ENCODE measurements around the gene GNAI1.

GNAI1 gene

DNA sequence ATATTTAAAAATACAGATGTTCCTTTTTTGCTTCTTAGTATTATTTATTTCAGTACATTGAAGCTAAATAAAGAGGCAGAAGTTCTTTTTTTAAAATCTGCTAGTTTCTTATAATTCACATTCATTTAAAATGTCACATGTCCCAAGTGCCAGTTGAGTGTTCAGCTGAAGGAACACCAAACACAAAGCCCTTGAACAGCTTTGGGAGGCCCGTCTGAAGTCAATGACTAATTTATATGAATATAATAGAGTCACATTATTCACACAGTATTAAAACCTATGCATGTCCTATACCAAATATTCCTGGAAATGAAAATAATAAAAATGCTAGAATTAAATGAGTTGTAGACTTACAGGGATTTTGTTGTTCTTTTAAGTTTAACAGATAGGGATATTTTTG lies 70.3 kb downstream of the GNAI1 start:
- DNase-seq (ENCODE audit: extremely low read depth in 1 of 2, low read depth in 1 of 2), result no peak

DNA sequence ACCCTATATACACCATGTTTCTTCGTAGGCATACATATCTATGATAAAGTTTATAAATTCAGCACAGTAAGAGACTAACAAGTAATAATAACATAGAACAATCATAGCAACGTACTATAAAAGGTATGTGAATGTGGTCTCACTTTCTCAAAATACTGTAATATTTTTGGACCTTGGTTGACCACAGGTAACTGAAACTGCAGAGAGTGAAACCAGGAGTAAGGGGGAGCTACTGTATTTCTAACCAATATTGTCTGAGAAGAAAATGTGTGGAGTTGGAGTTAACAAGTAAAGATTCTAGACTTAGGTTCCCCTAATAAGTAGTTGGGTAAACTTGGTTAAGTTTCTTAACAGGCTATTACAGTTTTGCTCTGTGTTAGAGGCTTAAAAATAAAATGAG lies 72.1 kb downstream of the GNAI1 start:
- DNase-seq (ENCODE audit: extremely low read depth in 1 of 2, low read depth in 1 of 2), result no peak

DNA sequence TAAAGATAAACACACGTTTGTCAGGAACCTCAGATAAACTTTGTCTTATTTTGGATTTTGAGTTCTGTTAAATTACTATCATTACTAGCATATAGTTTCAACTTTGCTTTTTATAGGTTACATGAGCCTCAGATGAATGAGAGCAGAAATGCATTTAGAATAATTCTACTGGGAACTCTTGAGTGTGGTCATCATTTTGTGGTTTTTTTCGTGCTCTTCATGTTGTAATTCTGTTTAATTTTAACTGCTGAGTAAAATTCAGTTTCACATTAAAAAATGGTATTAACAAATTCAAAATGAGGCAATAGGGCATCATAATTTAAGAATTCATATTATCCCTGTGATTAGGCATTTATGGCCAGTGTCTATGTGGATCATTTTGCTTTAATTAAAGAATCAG lies 72.9 kb downstream of the GNAI1 start:
- DNase-seq (ENCODE audit: extremely low read depth in 1 of 2, low read depth in 1 of 2), result no peak

DNA sequence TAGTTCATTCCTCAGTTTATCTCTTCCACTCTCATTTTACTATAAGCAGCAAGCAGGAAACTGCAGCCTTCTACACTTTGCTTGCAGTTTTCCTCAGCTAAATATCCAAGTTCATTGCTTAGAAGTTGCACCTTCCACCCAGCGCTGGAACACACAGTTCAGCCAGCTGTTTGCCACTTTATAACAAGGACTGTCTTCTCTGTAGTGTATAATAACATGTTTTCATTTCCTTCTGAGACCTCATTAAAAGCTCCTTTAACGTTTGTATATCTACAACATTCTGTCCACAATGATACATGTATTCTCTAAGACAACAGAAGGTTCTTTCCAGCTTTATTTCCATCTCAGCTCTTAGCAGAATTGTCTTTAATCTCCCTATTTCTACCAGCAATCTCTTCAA lies 74.1 kb downstream of the GNAI1 start:
- DNase-seq (ENCODE audit: extremely low read depth in 1 of 2, low read depth in 1 of 2), result no peak

DNA sequence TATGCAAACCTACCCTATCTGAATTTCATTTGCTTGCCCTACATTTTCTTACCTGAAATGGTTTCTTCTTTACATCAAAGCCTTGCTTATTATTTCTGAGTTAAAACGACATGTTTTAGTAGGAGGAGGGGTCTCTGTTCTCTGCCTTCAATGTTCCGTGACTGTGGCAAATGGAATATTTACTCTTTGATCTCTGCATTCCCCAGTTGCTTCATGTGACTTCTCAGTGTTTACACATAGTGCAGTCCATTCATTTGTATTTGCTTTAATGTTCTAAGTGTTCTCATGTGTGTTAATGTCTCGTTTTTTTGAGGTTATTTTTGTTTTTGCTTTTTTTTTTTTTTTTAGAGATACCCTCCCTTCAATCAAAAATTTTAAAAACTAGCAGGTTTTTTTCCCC lies 75.8 kb downstream of the GNAI1 start:
- no peak for DNase-seq (ENCODE audit: extremely low read depth in 1 of 2, low read depth in 1 of 2)

DNA sequence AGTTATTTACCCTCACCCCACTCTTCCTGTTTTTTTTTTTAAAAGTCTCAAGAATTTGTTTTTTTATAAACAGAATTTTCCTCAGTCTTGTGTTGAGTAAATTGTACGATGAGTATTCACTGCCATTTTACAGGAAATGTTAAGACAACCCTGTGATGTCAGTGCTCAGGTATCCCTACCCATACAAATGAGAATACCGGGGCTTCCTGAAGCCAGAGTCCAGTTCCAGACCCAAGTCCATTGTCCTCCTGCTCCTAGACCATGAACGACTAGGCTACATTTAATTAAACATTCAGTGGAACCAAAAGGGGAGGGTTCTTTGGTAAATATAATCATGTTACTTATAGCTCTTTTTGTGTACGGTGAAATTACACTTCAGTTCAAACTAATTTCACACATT lies 79.2 kb downstream of the GNAI1 start:
- no peak for DNase-seq (ENCODE audit: extremely low read depth in 1 of 2, low read depth in 1 of 2)

DNA sequence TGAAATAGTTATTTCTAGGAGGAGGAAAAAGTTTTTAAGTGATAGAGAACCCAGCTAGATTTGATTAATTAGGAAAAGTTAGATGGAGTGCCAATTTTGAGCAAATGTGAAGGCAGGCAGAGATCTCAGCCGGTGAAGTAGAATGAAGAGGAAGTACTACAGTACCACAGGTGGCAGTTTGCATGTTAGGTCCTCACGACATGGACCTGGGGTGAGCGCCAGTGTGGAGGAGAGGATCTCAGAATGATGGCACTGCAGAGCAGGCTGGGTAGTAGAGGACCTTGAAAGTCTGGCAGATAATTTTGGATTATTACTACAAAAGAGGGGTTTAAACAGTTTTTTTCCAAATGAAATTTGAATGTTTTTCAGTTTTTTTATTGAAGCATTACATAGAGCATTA lies 81.1 kb downstream of the GNAI1 start:
- DNase-seq (ENCODE audit: extremely low read depth in 1 of 2, low read depth in 1 of 2), result no peak

DNA sequence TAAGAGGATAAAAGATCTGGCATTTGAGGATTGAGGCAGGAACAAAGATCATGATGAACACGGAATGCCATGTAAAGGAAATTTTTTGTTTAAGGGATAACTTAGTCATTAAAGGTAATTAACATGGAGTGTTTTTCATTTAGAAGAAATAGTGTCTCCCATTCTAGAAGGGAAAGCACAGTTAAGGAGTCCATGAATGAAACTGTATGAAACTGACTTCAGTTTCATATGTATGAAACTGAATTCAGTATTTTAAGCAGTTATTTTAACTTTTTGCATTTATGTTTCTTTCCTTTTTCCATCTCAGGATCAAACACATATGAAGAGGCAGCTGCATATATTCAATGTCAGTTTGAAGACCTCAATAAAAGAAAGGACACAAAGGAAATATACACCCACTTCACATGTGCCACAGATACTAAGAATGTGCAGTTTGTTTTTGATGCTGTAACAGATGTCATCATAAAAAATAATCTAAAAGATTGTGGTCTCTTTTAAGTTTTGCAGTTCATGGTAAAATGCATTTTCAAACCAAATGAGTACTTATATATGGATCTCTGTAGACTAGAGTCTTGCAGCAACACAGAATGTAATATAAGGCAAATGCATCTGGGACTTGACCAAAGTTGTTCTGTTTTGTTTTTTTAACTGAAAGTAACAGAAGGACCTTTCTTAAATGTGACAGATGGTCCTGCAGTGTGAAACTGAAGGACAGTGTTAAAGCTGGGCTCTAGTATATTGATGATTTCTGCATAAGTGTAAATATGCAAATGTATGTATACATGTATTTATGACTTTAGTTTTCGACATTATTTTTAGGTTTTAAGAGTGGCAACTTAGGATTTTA lies 82.6 kb downstream of the GNAI1 start:
- DNase-seq (ENCODE audit: extremely low read depth in 1 of 2, low read depth in 1 of 2), result no peak

DNA sequence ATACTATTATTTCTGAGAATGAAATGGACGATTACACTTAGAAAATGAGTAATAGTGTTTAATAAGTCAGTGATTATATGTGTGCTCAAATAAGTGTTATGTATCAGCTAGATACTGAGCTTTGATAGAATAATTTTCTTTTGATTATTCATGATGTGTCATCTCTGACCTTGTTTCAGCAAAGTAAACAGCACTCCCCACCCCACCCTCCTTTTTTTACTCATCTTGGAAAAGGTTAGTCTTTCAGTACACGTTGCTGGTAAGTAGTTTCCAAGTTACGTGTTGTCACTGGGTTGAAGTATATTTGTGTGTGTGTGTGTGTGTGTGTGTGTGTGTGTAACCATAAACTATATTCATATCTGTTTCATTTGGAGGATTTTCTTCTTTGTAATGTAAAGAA lies 84.1 kb downstream of the GNAI1 start:
- DNase-seq (ENCODE audit: extremely low read depth in 1 of 2, low read depth in 1 of 2), result no peak

DNA sequence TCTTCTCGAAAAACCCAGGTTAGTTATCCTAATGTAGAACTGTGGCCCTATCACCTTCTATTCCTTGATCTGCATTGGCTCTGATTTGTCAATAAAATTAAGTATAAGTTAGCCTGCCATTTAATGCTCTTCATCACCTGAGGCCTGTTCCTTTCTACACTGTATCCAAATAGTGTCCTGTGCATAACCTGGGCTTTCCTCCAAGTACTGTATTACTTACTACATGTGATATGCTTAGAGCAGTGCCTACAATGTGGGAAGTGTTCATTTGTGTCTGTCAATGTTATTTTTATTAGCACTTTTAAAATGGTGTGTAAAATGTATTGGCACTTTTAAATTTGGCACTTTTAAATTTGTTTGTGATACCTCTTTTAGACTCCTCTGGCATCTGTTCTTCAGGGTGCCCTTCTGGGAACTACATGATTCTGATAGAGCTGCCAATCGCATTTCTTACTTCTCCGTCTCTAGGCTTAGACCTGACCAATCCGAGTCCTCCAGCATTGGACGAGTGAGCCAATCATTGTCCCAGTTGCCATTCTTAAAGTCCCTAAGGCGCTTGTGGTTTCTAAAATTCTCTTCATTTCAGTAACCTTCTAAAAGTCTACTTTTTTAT lies 85.5 kb downstream of the GNAI1 start:
- no peak for DNase-seq (ENCODE audit: extremely low read depth in 1 of 2, low read depth in 1 of 2)

DNA sequence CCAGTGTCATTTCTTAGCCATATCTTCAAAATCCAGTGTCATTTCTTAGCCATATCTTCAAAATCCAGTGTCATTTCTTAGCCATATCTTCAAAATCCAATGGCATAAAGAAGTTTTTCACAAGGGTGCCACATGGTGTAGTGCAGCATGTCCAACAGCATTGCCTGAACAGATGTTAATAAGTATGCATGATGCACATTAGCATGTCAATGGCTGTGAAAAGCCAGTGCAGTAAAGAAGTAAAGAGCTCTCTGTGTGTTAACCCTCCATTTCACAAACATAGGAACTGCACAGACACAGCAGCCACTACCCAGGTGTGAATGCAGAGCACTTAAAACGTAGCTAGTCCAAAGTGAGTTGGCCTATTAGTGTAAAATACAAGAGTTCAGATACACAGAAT lies 89.8 kb downstream of the GNAI1 start:
- no peak for DNase-seq (ENCODE audit: extremely low read depth in 1 of 2, low read depth in 1 of 2)

DNA sequence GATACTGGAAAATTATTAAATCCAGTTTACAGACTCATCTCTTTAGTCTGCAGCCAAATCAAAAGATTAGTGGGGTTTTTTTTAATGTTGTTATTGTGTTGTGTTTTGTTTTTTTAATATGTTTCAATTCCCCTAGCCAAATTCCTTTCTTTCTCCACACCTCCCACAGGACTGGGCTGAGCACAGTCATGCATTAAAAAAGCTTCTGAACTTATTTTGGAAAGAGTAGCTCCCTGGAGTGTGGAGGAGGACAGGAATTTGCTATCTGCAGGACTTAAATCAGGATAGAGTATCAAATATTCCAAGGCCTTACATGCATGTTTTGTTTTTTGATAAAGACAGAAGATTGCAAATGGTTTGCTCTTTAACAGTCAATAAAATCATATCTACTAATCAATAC lies 90.7 kb downstream of the GNAI1 start:
- no peak for DNase-seq (ENCODE audit: extremely low read depth in 1 of 2, low read depth in 1 of 2)

DNA sequence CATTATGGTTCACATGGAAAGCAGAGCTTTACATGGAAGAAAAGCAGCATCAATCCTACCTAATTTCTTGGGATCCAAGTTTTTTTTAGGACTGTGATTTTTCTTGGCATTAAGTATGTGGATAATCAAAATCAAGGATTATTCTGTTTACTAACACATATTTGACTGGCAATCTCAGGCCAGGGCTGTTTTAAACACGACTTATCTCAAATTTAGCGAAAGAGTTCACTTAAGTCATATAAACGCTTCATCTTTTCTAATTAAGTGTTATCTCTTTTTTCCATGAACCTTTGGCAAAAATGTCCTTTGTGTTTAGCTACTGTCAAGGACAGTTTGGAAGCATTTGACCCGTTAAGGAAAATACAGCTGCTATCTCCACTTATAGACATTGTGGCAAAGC lies 92.0 kb downstream of the GNAI1 start:
- DNase-seq (ENCODE audit: extremely low read depth in 1 of 2, low read depth in 1 of 2), result no peak

DNA sequence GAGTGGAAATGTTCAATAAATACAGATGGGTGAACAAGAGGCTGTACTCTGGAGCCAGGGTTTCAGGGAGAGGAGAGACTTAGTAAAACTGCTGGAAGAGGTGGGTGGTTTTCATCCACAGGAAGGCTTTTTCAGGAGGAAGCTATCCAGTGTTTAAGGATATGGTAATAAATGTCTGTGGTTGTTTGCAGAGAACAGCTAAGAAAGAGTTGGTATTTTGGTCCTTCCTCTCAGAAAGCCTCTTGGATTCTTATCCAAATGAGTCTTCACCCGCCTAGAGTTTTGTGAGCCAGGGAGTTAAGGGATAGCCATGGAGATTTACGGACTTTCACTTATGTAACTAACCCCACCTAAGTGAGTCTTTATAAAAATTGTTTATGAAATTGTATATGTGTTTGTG lies 95.7 kb downstream of the GNAI1 start:
- no peak for DNase-seq (ENCODE audit: extremely low read depth in 1 of 2, low read depth in 1 of 2)

DNA sequence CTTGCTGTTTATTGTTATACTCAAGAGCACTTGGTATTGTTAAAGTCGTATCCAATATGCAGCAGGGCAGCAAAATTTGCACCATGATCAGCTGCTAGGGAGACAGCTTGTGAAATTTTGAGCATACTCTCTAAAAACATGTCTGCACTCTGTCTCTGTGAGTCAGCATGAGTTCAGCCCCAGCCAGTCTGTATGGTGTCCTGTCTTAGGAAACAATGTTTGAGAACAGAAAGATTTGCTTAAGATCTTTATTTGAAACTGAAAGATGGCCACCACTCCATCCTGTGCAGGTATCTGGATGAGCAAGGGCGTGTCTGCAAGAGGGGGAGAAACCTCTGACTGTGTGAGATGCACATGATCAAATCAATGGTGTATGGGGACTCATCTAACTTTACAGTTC lies 97.1 kb downstream of the GNAI1 start:
- no peak for DNase-seq (ENCODE audit: extremely low read depth in 1 of 2, low read depth in 1 of 2)

DNA sequence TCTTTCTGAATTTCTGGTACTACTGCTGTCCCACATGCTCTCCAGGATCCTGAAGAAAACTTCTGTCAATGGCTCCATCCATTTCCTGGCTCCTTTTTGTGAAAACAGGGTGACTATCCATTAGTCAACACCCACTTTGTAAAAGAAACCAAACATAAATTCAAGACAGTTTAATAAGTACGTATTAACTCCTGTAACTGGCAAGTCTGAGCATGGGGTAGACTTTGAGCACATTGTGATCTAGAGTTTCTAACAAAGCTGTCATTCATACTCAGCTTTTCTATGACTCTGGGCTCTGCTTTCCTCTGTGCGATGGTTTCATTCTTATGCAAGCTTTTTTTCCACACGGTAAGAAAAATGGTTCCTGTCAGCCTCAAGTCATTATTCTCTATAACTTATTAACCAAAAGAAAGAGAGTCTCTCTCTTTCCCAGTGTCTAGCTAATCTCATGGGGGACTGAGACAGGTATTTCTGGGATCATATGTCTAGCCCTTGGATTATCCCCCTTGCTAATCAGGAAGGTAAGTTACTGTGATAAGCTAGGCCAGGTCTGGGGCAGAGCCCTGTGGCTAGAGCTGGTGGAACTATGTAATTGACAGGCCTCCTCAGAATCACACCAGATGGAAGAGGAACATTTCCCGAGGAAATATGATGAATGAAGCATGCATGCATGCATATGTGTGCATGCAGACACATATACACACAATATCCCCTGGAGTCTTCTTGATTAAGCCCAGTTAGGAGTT lies 98.5 kb downstream of the GNAI1 start:
- no peak for DNase-seq (ENCODE audit: extremely low read depth in 1 of 2, low read depth in 1 of 2)

DNA sequence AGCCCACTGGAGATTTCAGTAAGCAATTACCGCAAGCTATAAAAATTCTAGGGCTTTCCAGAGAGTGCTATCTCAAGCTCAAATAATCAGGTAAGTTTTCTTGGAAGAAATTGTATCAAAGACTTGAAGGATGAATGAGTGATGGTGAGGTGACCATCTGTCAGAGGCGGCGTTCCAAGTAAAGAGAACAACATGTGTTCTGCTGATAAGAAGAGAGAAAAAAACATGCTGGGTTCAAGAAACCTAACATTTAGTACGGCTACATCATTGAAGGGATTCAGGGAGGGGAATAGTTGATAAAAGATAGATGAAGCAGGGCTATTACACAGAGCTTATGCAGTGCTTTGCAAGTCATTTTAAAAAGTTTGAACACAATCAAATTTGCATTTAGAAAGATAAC lies 100.7 kb downstream of the GNAI1 start:
- DNase-seq (ENCODE audit: extremely low read depth in 1 of 2, low read depth in 1 of 2), result no peak

DNA sequence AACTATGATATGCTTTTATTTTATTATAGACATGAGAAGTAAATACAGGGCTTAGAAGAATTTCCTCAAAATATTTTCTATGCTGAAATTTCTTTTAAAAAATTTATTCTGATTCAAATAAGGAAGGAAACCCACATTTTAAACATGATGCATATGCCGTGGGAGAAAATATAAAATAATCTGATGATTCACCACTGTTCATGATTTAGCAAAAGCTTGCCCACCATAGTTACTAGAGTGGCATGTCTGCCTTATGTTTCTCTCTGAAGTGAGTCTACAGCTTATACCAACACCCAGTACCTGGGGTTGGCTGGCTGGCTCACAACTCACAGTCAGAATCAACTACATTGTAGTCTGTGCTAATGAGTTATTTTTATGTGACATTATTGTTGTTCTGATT lies 102.0 kb downstream of the GNAI1 start:
- no peak for DNase-seq (ENCODE audit: extremely low read depth in 1 of 2, low read depth in 1 of 2)

DNA sequence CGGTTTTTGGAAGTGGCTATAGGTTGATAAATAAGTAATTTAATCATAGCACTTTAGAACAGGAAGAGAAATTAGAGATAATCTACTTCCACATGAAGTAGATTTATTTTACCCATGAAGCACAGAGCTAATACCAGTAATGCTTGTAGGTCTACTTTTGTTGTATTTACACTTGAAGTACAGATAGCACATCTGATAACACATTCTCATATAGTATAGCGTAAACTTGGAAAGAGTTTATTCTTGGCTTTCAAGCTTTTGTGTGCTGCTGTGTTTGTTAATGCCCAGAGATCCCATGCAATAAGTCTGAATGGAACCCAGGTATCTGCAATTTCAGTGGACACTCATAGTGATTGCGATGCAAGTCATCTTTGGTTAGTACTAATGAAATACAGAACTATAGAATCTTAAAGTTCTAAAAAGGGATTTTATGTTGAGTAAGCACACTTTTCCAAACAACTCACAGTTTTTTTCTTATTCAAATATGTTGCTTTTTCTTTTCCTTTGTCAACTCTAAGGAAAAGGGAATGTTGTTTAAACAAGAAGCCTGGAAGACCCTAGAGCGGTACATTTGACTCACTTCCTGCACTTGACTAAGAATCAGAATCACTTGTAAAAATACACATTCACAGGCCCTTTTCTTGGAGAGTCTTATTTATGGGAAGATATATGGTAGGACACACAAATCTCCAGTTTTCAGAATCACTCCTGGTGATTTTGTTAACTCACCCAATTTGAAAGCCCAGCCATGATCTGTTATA lies 105.8 kb downstream of the GNAI1 start:
- DNase-seq (ENCODE audit: extremely low read depth in 1 of 2, low read depth in 1 of 2), result no peak

DNA sequence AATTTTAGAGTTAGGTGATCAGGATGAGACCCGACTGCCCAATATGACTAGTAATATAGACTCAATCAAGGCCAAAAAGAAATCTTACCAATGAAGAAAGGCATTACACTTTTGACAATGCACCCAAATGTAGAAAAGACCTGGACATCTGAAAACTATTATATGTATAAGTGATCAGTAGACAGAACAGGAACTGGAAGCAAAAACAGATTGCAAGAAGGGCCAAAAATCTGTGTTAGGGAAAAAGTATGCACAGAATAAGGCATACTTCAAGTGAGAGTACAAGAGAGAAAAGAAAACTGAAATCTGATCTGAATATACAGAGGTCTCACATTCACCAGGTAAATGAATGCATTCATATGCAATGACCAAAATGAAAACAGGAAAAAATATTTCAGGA lies 107.0 kb downstream of the GNAI1 start:
- DNase-seq (ENCODE audit: extremely low read depth in 1 of 2, low read depth in 1 of 2), result no peak

DNA sequence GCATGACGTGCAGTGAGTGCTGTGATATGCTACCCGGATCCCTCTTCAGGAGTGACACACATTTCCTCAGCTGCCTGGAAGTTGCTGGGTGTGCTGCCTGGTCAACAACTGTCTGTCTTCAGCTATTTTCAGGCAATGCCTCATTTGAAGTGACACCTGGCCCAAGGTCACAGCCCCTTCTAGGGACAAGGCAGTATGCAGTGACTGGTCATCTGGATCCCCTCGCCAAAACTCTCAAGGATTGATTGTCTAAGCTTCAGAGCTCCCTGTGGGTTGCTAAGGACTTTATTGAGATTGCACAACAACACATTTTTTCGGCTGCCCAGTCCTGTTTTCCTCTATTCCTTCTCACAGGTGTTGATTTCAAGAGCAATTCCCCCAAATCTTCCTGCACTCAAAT lies 108.8 kb downstream of the GNAI1 start:
- no peak for DNase-seq (ENCODE audit: extremely low read depth in 1 of 2, low read depth in 1 of 2)

Measured in stimulated activated CD8-positive, alpha-beta memory T cell treated with anti-CD3 and anti-CD28 coated beads, Interleukin-7, amount 100 ng/mL, for 48 hours (primary cell).